NCI-H345 treated with DMSO at 0.1 percent for 48 hours (cell line): ENCODE results near the gene TAS2R39.

Experiments
- DNase-seq: peaks from one replicate; lab custom pipeline; 2025; ENCODE audit not compliant: unreplicated experiment; lab: John Stamatoyannopoulos, UW

TAS2R39 gene

DNA sequence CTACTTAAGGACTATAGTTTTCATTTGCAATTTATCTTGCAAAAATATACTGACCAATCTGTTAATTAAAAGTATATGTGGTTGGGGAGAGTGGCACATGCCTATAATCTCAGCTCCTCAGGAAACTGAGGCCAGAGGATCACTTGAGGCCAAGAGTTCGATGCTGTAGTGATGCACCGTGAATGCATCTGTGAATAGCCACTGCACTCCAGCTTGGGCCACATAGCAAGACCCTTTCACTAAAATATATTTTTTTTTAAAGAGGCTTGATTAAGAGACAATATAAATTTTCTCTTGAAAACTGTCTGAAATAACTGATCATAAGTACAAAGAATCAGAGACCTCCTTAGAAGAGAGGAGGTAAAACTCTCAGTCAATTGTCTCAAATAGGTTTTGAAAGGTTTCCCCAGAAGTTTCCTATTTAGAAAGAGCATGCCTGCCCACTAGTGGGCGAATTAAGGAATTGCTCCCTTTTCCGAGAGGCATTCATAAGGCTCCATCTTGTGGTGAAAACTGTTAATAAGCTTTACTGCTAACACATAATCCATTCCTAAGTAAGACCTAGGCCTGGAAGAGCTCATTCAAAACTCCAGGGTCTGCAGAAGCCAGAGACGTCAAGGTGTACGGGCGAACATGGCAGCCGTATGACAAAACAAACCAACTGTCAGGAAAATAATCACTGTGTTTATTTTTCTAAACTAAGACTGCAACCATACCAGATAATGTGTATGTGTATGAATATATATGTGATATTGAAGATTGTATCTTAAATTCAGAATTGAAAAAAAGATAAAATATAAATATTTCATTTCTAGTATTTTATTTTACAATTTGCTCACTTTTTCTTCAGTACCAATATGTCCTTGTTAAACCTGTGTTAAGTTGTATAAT lies 31.8 kb downstream of the TAS2R39 start:
- peak; percentile 94 for DNase-seq

DNA sequence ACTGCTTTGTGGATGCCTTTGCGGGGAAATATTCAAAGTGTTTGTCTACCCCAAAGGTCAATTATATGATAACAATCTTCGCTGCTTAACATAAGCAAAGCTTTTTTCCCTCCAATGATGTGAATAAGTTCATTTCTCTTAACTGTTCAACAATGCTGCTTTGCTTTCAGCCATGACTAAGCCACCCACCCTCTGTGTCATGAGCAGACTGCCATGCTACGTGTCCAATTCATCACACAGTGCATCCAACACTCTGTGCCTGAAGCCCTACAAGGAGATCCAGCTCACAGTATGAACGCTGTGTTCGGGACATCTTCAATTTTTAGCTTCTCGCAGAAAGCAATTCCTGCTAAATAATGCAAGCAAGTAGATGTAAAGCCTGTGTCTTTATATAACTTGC lies 32.9 kb downstream of the TAS2R39 start:
- no peak for DNase-seq

DNA sequence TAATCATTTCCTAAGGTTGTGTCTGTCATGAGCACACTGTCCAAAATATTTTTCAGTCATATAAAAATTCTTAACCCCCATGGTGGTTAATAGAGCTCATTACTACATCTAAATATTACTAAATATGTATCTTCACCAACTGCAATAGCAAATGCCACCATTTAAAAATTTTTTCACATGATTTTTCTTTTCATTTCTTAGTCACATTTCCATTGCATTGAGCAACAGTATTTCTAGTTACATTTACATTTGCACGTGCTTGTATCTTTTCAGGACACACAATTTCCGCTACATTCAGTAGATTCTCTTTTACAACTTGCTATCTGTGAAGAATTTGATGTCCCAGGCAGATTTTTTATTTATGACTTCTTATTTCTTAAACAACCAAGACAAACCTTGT lies 33.5 kb downstream of the TAS2R39 start:
- DNase-seq: no peak

DNA sequence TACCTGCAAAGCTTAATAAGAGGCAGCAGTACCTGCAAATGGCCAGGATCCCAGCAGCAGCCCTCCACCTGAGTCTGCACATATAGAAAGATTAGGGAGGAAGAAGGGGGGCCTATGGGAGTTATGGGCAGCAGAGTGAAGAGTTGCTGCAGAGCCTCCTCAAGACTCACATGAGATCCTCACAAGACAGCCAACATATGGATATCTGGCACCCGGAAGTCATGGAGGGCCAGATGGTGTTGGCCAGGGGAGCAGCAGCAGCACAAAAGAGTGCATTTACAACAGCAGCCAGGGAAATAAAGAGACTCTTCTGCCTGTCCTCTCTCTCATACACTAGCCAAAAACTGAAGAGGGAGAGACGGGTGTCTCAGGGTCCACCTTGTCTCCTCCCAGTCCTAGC lies 34.6 kb downstream of the TAS2R39 start:
- DNase-seq: no peak

DNA sequence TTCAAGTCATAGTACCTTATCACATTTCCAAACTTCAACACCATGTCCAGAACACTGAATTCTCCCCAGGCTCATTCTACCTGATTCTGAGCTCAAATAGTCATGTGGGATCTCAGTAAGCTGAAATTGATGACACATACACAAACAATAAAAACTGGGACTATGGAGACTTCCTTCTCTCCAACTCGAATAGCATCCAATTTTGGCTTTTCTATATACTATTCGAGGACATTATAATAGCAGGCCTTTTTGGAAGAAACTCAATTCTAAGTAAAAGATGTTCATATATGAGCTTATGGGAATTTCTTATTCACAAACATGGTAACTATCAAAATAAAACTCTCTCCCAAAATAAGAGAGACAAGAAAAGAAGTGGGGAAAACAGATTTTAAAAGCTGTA lies 38.1 kb downstream of the TAS2R39 start:
- DNase-seq: no peak

DNA sequence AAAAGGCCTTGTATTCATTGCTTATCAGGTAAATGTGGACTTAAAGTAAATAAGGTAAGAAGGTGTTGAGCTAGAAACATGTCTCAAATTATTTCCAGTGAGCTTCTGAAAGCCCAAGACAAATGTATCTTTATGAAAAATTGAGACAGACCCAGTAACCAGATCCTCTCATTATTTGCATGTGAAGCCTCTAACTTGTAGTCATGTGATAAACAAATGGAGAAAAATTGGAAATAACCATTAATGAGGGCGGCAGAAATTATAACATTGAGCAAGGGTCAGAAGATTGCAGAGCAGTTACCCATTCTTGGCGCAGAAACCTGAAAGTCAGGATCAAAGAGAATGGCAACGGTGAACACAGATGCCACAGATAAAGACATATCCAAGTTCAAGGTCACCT lies 38.5 kb downstream of the TAS2R39 start, which contains the start of gene TAS2R40:
Gene TAS2R40, plus strand, starts transcription at position 301 of the 400 bp plus-strand sequence. Its CDS starts 42 bp downstream, at position 343.
- DNase-seq: no peak

DNA sequence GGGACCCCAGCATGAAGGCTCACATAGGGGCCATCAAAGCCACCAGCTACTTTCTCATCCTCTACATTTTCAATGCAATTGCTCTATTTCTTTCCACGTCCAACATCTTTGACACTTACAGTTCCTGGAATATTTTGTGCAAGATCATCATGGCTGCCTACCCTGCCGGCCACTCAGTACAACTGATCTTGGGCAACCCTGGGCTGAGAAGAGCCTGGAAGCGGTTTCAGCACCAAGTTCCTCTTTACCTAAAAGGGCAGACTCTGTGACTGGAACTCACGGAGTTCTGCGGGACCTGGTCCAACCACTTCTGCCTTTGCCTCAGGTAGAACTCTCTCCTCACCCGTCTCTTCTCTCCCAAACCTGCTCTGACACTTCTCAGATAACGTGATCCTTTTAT lies 39.6 kb downstream of the TAS2R39 start:
- DNase-seq: no peak

DNA sequence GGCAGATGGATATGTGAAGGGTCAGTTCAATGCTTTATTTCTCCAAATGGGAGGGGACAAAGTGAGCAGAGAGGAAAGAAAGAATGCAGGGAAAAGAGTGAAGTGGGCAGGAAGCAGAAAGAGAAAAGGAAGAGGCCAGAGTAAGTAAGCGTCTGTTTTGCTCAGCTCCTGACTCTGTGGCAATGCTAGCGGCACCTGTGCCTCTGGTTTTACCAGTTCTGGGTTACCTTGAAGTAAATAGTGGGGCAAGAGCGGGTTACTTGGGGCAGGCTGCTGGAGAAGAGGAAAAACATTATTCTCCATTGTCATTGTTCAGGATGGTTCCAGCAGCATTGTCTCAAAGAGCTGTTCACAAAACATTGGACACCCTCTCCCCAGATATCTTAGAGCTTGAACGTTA lies 40.6 kb downstream of the TAS2R39 start:
- DNase-seq: no peak

DNA sequence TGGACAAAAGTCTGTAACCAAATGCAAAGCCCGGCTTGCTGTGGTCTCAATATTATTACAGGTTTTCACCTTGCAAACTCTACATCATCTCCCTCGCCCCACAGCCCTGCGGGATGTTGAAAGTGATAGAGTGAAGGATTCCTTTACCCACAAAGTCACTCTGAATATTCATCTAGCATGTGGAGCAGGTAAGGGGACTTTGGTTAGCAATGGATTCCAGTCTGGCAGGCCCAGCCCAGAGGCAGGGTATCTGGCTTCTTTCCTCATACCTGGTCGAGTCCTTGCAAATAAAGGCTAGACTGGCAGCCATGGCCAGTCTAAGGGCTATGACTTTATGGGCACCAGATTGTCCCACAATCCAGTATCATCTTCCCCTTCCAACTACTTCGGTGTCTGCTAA lies 41.8 kb downstream of the TAS2R39 start:
- no peak for DNase-seq

DNA sequence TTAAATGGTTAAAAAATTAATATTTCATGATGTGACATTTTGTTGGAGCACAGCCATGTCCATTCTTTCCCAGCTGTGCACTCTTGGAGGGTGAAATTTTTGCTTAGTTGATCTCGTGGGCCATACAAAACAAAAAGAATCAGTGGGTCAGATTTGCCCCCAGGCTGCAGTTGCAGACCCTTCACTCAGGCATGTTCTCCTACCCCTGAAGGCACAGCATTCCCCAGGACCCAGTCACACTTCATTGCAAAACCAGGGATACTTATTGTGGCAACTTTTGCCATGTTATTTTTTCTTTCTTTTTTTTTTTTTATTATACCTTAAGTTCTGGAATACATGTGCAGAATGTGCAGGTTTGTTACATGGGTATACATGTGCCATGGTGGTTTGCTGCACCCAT lies 44.6 kb downstream of the TAS2R39 start:
- DNase-seq: no peak

DNA sequence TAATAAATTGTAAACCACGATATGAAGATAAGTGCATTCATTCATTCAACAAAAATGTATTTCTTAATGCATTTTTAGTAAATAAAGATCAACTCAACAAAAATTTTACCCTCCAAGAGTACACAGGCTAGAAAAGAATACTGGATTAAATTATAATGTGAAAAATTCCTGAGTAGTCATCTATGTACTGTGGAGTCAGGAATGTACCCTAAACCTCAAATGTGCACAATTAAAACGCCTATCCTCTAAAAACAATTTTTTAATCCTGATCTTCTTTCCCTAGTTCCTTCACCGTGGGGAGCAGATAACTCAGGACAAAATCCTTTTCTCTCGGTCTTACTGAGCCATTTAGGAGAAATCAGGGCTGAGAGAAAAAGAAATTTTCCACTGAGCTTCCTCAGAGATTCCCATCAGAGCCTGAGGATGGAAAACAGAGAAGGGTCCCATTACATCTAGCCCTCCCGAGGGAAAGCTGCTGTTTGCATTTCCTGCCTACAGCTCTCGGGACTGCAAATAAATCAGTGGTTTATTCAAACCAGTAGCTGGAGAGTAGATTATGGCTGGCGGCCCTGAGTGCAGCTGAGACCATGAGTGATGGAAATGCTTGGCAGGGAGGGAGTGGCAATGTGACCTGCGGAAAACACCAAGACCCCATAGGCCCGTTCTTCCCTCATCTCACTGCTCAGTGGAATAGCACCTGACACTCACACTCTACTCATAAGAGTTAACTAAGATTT lies 46.0 kb downstream of the TAS2R39 start:
- DNase-seq: no peak

DNA sequence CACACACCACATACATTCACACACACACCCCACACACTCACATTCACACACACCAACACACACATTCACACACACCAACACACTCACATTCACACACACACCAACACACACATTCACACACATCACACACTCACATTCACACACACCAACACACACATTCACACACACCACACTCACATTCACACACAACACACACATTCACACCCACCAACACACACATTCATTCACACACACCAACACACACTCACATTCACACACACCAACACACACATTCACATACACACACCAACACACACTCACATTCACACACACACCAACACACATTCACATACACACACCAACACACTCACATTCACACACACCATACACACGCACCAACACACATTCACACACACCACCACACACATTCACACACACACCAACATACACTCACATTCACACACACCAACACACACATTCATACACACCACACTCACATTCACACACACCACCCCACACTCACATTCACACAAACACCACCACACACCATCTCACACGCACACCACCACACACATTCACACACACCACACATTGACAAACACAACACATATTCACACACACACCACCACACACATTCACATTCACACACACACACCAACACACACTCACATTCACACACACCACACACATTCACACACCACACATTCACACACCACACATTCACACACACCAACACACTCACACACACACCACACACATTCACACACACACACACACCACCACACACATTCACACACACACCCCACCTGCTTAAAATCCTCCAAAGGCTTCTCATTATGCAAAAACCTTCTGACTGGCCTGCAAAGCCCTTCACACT lies 47.6 kb downstream of the TAS2R39 start:
- no peak for DNase-seq
